Gastroesophageal sphincter (tissue), 3 donors: ENCODE measurements around the gene LRRC25.

Experiments
- CTCF ChIP-seq, 4 experiments: fragments of 200-600 bp in 2 of 4; fragments of 450-650 bp in 2 of 4; sonication (generic) in 1 of 4; IDR thresholded peaks; one replicate each; pipeline ENCODE4 v1.5.1; 2017 to 2019; ENCODE audit warnings: antibody characterized with exemption in 4 of 4, mild to moderate bottlenecking in 2 of 4, moderate library complexity in 2 of 4
- EP300 ChIP-seq: sonication (generic); formaldehyde crosslinking; IDR thresholded peaks from one replicate; pipeline ENCODE4 v1.6.1; 2017; ENCODE audit warnings: antibody characterized with exemption, mild to moderate bottlenecking
- POLR2A ChIP-seq, 2 donors: fragments of 450-650 bp; IDR thresholded peaks; one replicate each; pipeline ENCODE4 v1.6.1; 2017; ENCODE audit warnings: antibody characterized with exemption in 2 of 2, mild to moderate bottlenecking in 2 of 2, moderate library complexity in 1 of 2
- POLR2AphosphoS5 ChIP-seq: sonication (generic); formaldehyde crosslinking; IDR thresholded peaks from one replicate; pipeline ENCODE4 v1.6.1; 2017; ENCODE audit warnings: antibody characterized with exemption

GRCh38 chr19:18397242-18398202 lies at the start of gene LRRC25:
- TF ChIP-seq CTCF (IDR thresholded peaks at IDR 0.05) (no peak), POLR2AphosphoS5 (no peak), POLR2A (IDR thresholded peaks at IDR 0.05) (peak; percentile 43 to 47), EP300 (no peak)
